Measurements from ENCODE around the gene ETFA.

The ETFA gene

GRCh38 chr15:76209523-76209922 lies 101.7 kb downstream of the ETFA start:
- DNase-seq, result no peak

GRCh38 chr15:76208786-76209424 lies 102.4 kb downstream of the ETFA start:
- no peak for DNase-seq

- DNase-seq, result no peak
Measured at GRCh38 chr15:76208084-76208785, 103.0 kb downstream of the ETFA start.

- peak; percentile 90 for DNase-seq
Measured at GRCh38 chr15:76206325-76206976, 104.8 kb downstream of the ETFA start.

GRCh38 chr15:76204916-76205460 lies 106.3 kb downstream of the ETFA start:
- DNase-seq, result no peak

GRCh38 chr15:76204109-76204845 lies 107.0 kb downstream of the ETFA start:
- DNase-seq, result no peak

GRCh38 chr15:76203346-76204108 lies 107.7 kb downstream of the ETFA start:
- no peak for DNase-seq

GRCh38 chr15:76201536-76202255 lies 109.6 kb downstream of the ETFA start:
- no peak for DNase-seq

GRCh38 chr15:76200641-76201105 lies 110.6 kb downstream of the ETFA start:
- DNase-seq, result no peak

GRCh38 chr15:76200083-76200465 lies 111.2 kb downstream of the ETFA start:
- no peak for DNase-seq

GRCh38 chr15:76199106-76200082 lies 111.9 kb downstream of the ETFA start:
- no peak for DNase-seq

- DNase-seq, result no peak
Measured at GRCh38 chr15:76198456-76199105, 112.7 kb downstream of the ETFA start.

- no peak for DNase-seq
Measured at GRCh38 chr15:76197703-76198455, 113.4 kb downstream of the ETFA start.

GRCh38 chr15:76196269-76197231 lies 114.7 kb downstream of the ETFA start:
- DNase-seq, result no peak

GRCh38 chr15:76195506-76196268 lies 115.6 kb downstream of the ETFA start:
- no peak for DNase-seq

GRCh38 chr15:76193934-76194333 lies 117.3 kb downstream of the ETFA start:
- no peak for DNase-seq

GRCh38 chr15:76192715-76193114 lies 118.6 kb downstream of the ETFA start:
- DNase-seq, result no peak
